HPDE6-E6E7 (cell line): Measurements from ENCODE around the gene CCL17.
"Not testable (repeated sequence)": the region's sequence is repeated elsewhere in the genome, so short reads cannot be mapped to it uniquely, and the experiment has no call there.

ENCODE experiments used
- DNase-seq: peaks from one replicate; pipeline ENCODE4 v3.0.0; 2011; ENCODE audit warnings: missing footprints; ENCODE audit errors: extremely low spot score

CCL17 gene

DNA sequence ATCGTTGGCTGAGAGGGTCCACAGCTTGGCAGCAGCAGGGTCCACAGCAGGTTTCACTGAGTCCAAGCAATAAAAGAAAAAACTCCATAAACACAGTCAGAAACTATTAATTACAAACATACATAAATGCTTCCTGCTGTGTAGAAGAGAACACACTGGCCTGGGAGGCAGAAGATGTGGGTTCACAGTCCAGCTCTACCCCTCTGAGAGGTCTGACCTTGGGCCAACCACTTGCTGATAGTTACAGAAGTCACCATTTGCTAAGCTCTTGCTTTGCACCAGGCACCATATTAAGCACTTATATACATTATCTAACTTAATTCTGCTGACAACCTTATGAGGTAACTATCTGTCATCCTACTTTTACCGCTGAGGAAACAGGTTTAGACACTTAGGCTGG, 27.9 kb downstream of the CCL17 start:
- no peak for DNase-seq

DNA sequence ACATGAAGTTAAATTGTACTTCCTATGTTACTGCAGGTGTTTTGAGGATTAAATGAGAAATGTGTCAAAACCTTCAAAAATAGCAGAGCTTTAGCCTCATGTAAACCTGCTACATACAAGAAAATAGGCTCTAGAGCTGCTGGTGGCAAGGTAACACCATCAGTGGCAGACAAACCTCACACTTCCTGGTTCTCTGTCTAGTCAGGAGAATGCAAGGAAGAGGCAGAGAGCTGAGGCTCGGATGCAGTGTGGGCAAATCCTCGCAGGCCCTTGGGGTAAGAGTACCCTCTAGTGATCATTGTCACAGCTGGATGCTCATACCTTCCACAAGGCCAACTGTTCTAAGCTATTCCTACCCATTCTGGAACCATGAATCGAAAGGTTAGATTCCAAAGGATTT, 28.4 kb downstream of the CCL17 start:
- DNase-seq = no peak

DNA sequence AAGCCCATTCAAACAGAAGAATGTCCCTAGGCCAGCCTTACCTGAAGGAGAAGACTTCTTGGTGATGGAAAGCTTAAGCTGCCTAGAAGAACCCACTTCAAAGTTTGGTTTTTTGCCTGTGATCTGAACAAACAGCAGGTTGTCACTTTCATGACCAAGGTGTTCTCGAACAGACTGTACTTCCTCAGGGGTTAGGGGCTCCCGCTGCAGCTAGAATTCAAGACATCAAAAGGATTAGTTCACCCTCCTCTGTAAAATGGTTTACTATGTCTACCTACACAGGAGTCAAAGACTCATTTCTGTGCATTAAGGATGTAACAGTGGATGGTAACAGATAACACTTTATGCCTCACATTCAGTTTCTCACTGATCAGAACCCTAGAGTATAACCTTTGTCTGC, 29.4 kb downstream of the CCL17 start:
- DNase-seq = no peak

DNA sequence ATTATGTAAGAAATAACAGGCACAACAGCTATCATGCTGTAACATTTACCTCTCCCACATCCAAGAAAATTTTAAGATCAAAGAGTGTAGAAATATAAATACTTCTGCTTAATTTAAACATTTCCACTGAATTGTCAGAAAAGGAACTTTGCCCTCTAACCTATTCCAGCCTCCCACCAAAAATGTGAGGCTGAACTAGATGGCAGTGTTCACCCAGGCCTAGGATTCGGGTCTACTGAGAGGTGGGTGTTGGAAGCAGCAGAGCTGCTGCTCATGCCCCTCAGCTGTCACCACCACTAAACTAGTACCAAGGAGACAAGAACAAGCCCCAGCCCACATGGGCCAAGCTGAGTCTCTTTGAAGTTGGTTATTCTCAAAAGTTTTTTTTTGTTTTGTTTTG, 31.3 kb downstream of the CCL17 start:
- no peak for DNase-seq

- DNase-seq = not testable (repeated sequence)
These were observed 35.4 kb downstream of the CCL17 start for GRCh38 chr16:57439947-57440346.

DNA sequence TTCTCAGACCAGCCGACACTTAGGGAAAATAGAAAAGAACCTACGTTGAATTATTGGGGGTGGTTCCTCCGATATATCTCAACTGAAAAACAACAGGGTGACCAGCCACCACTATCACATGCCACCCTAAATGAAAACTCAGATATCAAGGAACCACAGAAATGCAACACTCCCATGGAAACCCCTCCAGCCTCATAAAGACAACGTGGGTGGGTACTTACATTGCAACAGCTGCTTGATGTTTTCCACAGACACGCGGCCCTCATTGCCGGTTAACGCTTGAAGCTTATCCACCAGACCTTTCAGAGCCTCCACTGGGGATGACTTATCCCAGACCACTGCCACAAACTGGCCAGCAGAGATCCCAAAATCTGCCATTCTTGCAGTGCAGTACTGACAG, 36.0 kb downstream of the CCL17 start:
- not testable (repeated sequence) for DNase-seq

DNA sequence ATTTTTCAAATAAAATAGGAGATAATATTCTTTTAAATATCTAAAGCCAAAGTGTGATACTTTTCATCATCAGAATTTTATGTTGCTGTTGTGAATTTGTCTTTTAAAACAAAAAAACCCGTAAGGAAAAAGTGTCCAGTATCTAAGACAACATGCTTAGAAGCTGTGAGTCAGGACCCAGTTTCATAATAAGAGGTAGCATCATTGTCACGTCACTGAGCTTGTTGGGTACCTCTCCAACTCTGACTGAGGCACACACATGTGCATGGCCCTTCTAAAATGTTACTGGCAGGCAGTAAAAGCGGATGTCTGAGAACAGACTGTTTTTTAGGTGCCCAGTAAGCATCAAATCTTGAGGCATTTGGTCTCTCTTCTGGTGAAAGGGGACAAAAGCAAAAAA, 40.1 kb downstream of the CCL17 start:
- DNase-seq = no peak

DNA sequence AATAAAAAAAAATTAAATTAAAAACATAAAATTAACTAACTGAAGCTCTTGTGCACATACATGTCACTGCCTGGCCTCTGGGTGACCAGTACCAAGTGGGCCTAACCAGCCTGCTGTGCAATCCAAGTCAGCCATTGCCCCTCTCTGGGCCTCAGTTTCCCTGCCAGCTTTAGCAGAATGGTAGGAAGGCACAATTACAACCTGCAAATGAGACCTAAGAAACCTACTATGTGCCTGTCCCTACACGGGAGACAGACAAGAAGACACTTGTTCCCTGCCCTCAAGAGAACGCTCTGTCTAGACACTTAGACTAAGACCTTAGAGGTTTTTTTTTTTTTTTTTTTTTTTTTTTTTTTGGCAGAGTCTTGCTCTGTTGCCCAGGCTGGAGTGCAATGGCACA, 40.9 kb downstream of the CCL17 start:
- DNase-seq = no peak

GRCh38 chr16:57446531-57447185, 42.1 kb downstream of the CCL17 start:
- no peak for DNase-seq

DNA sequence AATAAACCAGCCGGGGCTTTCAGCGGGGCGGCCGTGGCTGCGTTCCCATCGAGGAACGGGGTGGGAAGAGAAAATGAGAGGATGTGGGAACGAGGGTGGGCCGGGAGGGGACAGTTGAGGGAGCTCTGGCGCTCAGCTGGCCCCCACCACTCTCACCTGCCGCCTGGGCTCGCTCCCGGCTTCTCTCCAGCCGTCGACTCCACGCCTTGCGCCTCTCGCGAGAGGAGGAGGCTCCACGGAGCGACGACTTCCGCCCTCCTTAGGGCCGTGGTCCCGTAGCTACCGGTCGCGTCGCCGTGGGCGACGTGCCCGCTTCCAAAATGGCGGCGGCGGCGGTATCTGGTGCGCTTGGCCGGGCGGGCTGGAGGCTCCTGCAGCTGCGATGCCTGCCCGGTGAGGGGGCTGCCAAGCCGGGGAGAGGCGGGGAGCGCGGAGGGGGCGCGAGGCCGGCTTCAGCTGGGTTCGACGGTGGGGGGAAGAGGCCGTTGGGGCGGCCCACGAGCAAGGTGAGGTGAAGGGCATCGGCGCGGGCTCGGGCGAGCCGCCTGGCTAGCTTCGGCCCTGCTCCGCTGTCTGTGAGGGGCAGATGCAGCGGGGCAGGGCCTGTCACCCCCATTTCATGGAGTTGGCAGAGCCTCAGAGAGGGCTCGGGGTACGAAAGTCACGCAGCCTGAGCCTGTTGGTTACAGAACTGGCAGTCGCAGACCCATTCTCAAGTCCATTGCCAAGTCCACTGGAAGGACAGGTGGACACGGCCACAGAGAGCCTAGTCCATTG, 42.8 kb downstream of the CCL17 start, which contains the start of the genes CIAPIN1 and COQ9:
Gene CIAPIN1, minus strand, starts transcription at position 200 of the 777 bp plus-strand sequence. CDS start 6,457 bp downstream, outside the sequence.
Gene COQ9, plus strand, starts transcription at position 294 of the 777 bp plus-strand sequence. Its CDS starts 27 bp downstream, at position 321.
- DNase-seq = peak; percentile 98

GRCh38 chr16:57452021-57452420, 47.5 kb downstream of the CCL17 start:
- DNase-seq = no peak

DNA sequence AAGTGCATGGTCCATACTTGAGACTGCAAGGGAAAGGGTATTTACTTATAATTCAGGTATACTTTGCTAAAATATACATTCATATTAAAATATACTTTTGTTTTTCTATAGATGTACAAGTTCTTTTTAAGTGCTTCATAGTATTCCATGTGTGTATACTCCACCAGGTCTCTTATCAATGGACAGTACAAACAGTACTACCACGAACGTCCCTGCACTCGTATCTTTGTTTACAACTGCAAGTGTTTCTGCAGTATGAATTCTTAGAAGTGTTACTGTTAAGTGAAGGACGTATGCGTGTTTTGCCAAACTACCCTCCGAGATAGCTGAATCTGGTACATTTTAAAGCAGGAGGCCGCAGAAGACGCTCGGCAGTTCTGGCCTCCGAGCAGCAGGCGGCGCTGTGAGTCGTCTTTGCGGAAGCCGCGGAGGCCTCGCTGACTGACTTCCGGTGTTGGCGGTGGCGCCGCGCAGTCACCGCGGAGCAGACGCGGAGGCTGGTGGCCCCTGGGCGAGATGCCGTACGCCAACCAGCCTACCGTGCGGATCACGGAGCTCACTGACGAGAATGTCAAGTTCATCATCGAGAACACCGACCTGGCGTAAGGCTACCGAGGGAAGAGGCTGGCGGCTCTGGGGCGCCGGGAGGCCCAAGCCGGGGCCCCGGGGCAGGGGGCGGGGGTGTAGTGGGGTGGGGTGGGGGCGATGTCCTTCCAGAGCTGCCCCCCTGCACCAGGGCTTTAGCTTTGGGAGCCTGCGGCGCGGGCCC, 57.8 kb downstream of the CCL17 start, which contains the start of gene POLR2C:
Gene POLR2C, plus strand, starts transcription at position 471 of the 769 bp plus-strand sequence. Its CDS starts 46 bp downstream, at position 517.
- DNase-seq = peak; percentile 94

GRCh38 chr16:57462978-57463362, 58.4 kb downstream of the CCL17 start:
- no peak for DNase-seq

DNA sequence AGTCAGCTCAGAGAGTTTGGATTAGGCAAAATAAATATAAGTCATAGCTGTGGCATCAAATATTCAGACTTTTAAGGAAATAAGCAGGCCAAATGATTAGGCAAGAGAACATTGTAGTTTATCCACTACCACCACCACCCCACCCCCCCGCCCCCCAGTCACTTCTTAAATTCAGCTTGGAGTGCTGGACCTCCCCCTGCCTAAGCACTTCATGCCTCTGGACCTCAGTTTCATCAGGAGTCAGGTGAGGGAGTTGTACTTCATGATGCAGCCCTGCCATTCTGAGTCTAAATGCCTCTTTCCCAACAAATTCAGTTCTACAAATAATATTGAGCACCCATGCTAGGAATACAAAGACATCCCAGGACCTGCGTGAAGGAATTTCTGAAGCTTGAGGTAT, 60.0 kb downstream of the CCL17 start:
- no peak for DNase-seq
